HuH-7 (cell line): ENCODE measurements around the gene RBL2.
"Not testable (repeated sequence)": the region's sequence is repeated elsewhere in the genome, so short reads cannot be mapped to it uniquely, and the experiment has no call there.

ENCODE experiments used
- DNase-seq: peaks from one replicate; pipeline ENCODE4 v3.0.0; 2011; ENCODE audit warnings: low spot score

The RBL2 gene

GRCh38 chr16:53434377-53435065 is at the start of gene RBL2:
Gene RBL2, plus strand, starts transcription at chr16:53434471. Its CDS starts 86 bp downstream, at chr16:53434557.
- peak; percentile 64 for DNase-seq

- not testable (repeated sequence) for DNase-seq
Measured at GRCh38 chr16:53384610-53385009, 49.7 kb upstream of the RBL2 start.

- no peak for DNase-seq
Measured at GRCh38 chr16:53404959-53405358, 29.3 kb upstream of the RBL2 start.

GRCh38 chr16:53412549-53412948 is 21.7 kb upstream of the RBL2 start:
- no peak for DNase-seq

- no peak for DNase-seq
Measured at GRCh38 chr16:53413864-53414263, 20.4 kb upstream of the RBL2 start.

- DNase-seq: no peak
Measured at GRCh38 chr16:53414381-53414780, 19.9 kb upstream of the RBL2 start.

GRCh38 chr16:53415504-53415903 is 18.8 kb upstream of the RBL2 start:
- no peak for DNase-seq

GRCh38 chr16:53417011-53417410 is 17.3 kb upstream of the RBL2 start:
- DNase-seq: no peak

- no peak for DNase-seq
Measured at GRCh38 chr16:53417976-53418375, 16.3 kb upstream of the RBL2 start.

GRCh38 chr16:53419383-53419709 is 14.9 kb upstream of the RBL2 start:
- DNase-seq: not testable (repeated sequence)

GRCh38 chr16:53421248-53421647 is 13.0 kb upstream of the RBL2 start:
- no peak for DNase-seq

GRCh38 chr16:53423968-53424367 is 10.3 kb upstream of the RBL2 start:
- DNase-seq: not testable (repeated sequence)

GRCh38 chr16:53428681-53429080 is 5.6 kb upstream of the RBL2 start:
- no peak for DNase-seq

GRCh38 chr16:53429221-53429943 is 4.9 kb upstream of the RBL2 start:
- DNase-seq: no peak

GRCh38 chr16:53430363-53430762 is 3.9 kb upstream of the RBL2 start:
- DNase-seq: no peak

- DNase-seq: no peak
Measured at GRCh38 chr16:53433509-53433908, 762 bp upstream of the RBL2 start.

- no peak for DNase-seq
Measured at GRCh38 chr16:53433930-53434376, 318 bp upstream of the RBL2 start.

- DNase-seq: peak; percentile 71
Measured at GRCh38 chr16:53435066-53435688, 906 bp downstream of the RBL2 start.

GRCh38 chr16:53440125-53440524 is 5.9 kb downstream of the RBL2 start:
- DNase-seq: no peak

- DNase-seq: no peak
Measured at GRCh38 chr16:53445534-53445933, 11.3 kb downstream of the RBL2 start.

- DNase-seq: no peak
Measured at GRCh38 chr16:53446090-53446489, 11.8 kb downstream of the RBL2 start.

- DNase-seq: no peak
Measured at GRCh38 chr16:53449816-53450517, 15.7 kb downstream of the RBL2 start.

GRCh38 chr16:53453928-53454327 is 19.7 kb downstream of the RBL2 start:
- DNase-seq: no peak
